Hepatocyte (in vitro differentiated cells): ENCODE results near the gene CYTL1. TPM values are rescaled to one million over a fixed set of nuclear protein-coding genes. Genes with fewer than 3 reads are reported as not detected.

Experiments
- DNase-seq: peaks from one replicate; pipeline ENCODE4 v3.0.0-alpha.2; 2016; ENCODE audit warnings: low spot score
- H2AFZ ChIP-seq: fragments of 200-600 bp; sonication (generic); 2 replicates; pipeline ENCODE4 v1.6.0; 2016; ENCODE audit warnings: antibody characterized with exemption, mild to moderate bottlenecking
- H3K27ac ChIP-seq: fragments of 200-600 bp; sonication (generic); 2 replicates; pipeline ENCODE4 v1.5.1; 2016; ENCODE audit warnings: mild to moderate bottlenecking
- H3K27me3 ChIP-seq: fragments of 200-600 bp; sonication (generic); 2 replicates; pipeline ENCODE4 v1.6.1; 2016
- H3K36me3 ChIP-seq: fragments of 200-600 bp; sonication (generic); replicated peaks from 2 replicates; pipeline ENCODE4 v1.5.1; 2016; ENCODE audit warnings: low read depth; ENCODE audit not compliant: insufficient read depth
- H3K4me1 ChIP-seq: fragments of 200-600 bp; sonication (generic); 2 replicates; pipeline ENCODE4 v1.5.1; 2016; ENCODE audit warnings: mild to moderate bottlenecking, moderate library complexity; ENCODE audit not compliant: insufficient read depth
- H3K4me2 ChIP-seq: fragments of 200-600 bp; sonication (generic); 2 replicates; pipeline ENCODE4 v1.6.0; 2016
- H3K4me3 ChIP-seq: fragments of 200-600 bp; sonication (generic); 2 replicates; pipeline ENCODE4 v1.5.1; 2016; ENCODE audit warnings: mild to moderate bottlenecking
- H3K79me2 ChIP-seq: fragments of 200-600 bp; sonication (generic); 2 replicates; pipeline ENCODE4 v1.6.0; 2017; ENCODE audit warnings: mild to moderate bottlenecking
- H3K9me2 ChIP-seq: fragments of 200-600 bp; sonication (generic); replicated peaks from 2 replicates; pipeline ENCODE4 v1.6.0; 2017; ENCODE audit warnings: mild to moderate bottlenecking; ENCODE audit not compliant: insufficient read depth
- H3K9me3 ChIP-seq: fragments of 200-600 bp; sonication (generic); 2 replicates; pipeline ENCODE4 v1.5.1; 2016; ENCODE audit warnings: low read depth, mild to moderate bottlenecking
- H4K20me1 ChIP-seq: fragments of 200-600 bp; sonication (generic); 2 replicates; pipeline ENCODE4 v1.6.0; 2016; ENCODE audit warnings: mild to moderate bottlenecking; ENCODE audit not compliant: insufficient read depth, poor library complexity, severe bottlenecking
- CTCF ChIP-seq: fragments of 200-600 bp; sonication (generic); IDR thresholded peaks from 2 replicates; pipeline ENCODE4 v1.5.1; 2016; ENCODE audit warnings: antibody characterized with exemption, mild to moderate bottlenecking; ENCODE audit not compliant: poor library complexity
- EZH2 ChIP-seq: fragments of 200-600 bp; sonication (generic); IDR thresholded peaks from 2 replicates; pipeline ENCODE4 v1.6.1; 2016; ENCODE audit warnings: antibody characterized with exemption, mild to moderate bottlenecking, borderline replicate concordance
- EZH2phosphoT487 ChIP-seq: fragments of 200-600 bp; sonication (generic); IDR thresholded peaks from one replicate; pipeline ENCODE4 v1.6.1; 2018; ENCODE audit warnings: antibody characterized with exemption, mild to moderate bottlenecking, low read depth, moderate library complexity; ENCODE audit not compliant: unreplicated experiment, severe bottlenecking
- WGBS: methylation state at CpG from one replicate; pipeline ENCODE4 v1.1.6; 2016; ENCODE audit warnings: low lambda C conversion rate; ENCODE audit errors: missing lambda C conversion rate; 5-methylcytosine and 5-hydroxymethylcytosine counted together
- polyA plus RNA-seq: library from polyadenylated mRNA; unstranded; fragments of >200 nt; fragmentation: Nextera tagmentation; extraction: Ambion mirVana; gene quantifications from 2 replicates; pipeline ENCODE4 v1.2.1, GENCODE V29; 2016
- total RNA-seq: library from RNA; depleted of rRNA; stranded (reverse); fragments of >200 nt; gene quantifications from 2 replicates; pipeline ENCODE4 v1.2.3, GENCODE V29; 2014

CYTL1 gene
- total and polyA plus RNA-seq, 2 experiments from 2014 or later: 37.4 to 55.4 TPM

GRCh38 chr4:5037553-5038551 is 18.6 kb upstream of the CYTL1 start:
- peak; percentile 42 for DNase-seq
- H3K4me2 ChIP-seq: no peak overlapping the region
- 50% methylated on average over 8 of the region's 8 CpGs for WGBS
- TF ChIP-seq CTCF (no peak), EZH2 (no peak), EZH2phosphoT487 (no peak)
- H3K27me3 ChIP-seq: no peaks in the 10 kb centered on the region
- no peaks in the 10 kb centered on the region for H3K36me3 ChIP-seq
- peaks cover 45% of the 10 kb centered on the region for H3K4me1 ChIP-seq
- H3K27ac ChIP-seq: no peak overlapping the region
- H3K9me3 ChIP-seq: no peaks in the 10 kb centered on the region
- no peaks in the 10 kb centered on the region for H3K79me2 ChIP-seq
- H3K4me3 ChIP-seq: no peak overlapping the region
- no peaks in the 10 kb centered on the region for H3K9me2 ChIP-seq
- H4K20me1 ChIP-seq: no peaks in the 10 kb centered on the region
- H2AFZ ChIP-seq: no peak overlapping the region

GRCh38 chr4:5036239-5036638 is 17.0 kb upstream of the CYTL1 start:
- Histone ChIP-seq H3K4me1 (peaks cover 40% of the 10 kb centered on the region), H2AFZ (no peak overlapping the region), H3K27me3 (no peaks in the 10 kb centered on the region), H3K4me3 (no peak overlapping the region), H3K9me2 (no peaks in the 10 kb centered on the region), H3K79me2 (no peaks in the 10 kb centered on the region), H4K20me1 (no peaks in the 10 kb centered on the region), H3K36me3 (no peaks in the 10 kb centered on the region), H3K9me3 (no peaks in the 10 kb centered on the region), H3K4me2 (no peak overlapping the region), H3K27ac (no peak overlapping the region)
- TF ChIP-seq CTCF: no peak
- no peak for TF ChIP-seq EZH2phosphoT487
- no peak for TF ChIP-seq EZH2
- WGBS: 24% methylated on average over 5 of the region's 5 CpGs
- DNase-seq: peak; percentile 18

GRCh38 chr4:5034206-5034605 is 14.9 kb upstream of the CYTL1 start:
- TF ChIP-seq EZH2phosphoT487: no peak
- no peak for TF ChIP-seq EZH2
- TF ChIP-seq CTCF: no peak

More at GRCh38 chr4:5034206-5034605, 14.9 kb upstream of the CYTL1 start:
- peak overlapping the region; percentile 64 for H3K27ac ChIP-seq
- H3K4me1 ChIP-seq: peaks cover 33% of the 10 kb centered on the region
- no peak overlapping the region for H3K4me3 ChIP-seq
- no peaks in the 10 kb centered on the region for H3K36me3 ChIP-seq
- no peak overlapping the region for H3K4me2 ChIP-seq
- no peaks in the 10 kb centered on the region for H3K9me2 ChIP-seq
- H2AFZ ChIP-seq: no peak overlapping the region
- no peaks in the 10 kb centered on the region for H3K9me3 ChIP-seq
- no peaks in the 10 kb centered on the region for H4K20me1 ChIP-seq
- no peaks in the 10 kb centered on the region for H3K79me2 ChIP-seq
- DNase-seq: no peak
- H3K27me3 ChIP-seq: peaks cover 7% of the 10 kb centered on the region
- 49% methylated on average over 8 of the region's 8 CpGs for WGBS
